Sigmoid colon (tissue), 3 donors: ENCODE results near the gene PXK.

Experiments used
- CTCF ChIP-seq, 4 experiments: fragments of 450-650 bp in 3 of 4; fragments of 200-600 bp in 1 of 4; IDR thresholded peaks; one replicate each; pipeline ENCODE4 v1.5.1; 2016 to 2019; ENCODE audit warnings: antibody characterized with exemption in 4 of 4, mild to moderate bottlenecking in 3 of 4, moderate library complexity in 2 of 4
- POLR2A ChIP-seq, 2 donors: fragments of 450-650 bp; IDR thresholded peaks; one replicate each; pipeline ENCODE4 v1.6.1; 2016; ENCODE audit warnings: antibody characterized with exemption in 2 of 2, mild to moderate bottlenecking in 2 of 2, moderate library complexity in 2 of 2

GRCh38 chr3:58291671-58292338, 40.9 kb upstream of the PXK start:
- TF ChIP-seq CTCF (IDR thresholded peaks at IDR 0.05) = no peak
- no peak for TF ChIP-seq POLR2A (IDR thresholded peaks at IDR 0.05)
